GM13977 (cell line): ENCODE results near the gene FBXL22.

Source experiments
- DNase-seq: peaks from one replicate; pipeline ENCODE4 v3.0.0; 2012; ENCODE audit warnings: low spot score
- in situ Hi-C: fragments of 300-500 bp; cut with MboI; formaldehyde crosslinking; loops from one replicate; pipeline ENCODE4 v1.12.0; 2022; ENCODE audit warnings: low sequenced_read_pairs, low pct_unique_long_range_greater_than_20kb, mixed read lengths, inconsistent platforms; ENCODE audit not compliant: unreplicated experiment
- TF ChIP-seq, protein P1 (sequence below): IDR thresholded peaks from 2 replicates; pipeline ENCODE4 v1.5.1; 2012; ENCODE audit warnings: mild to moderate bottlenecking, control low read depth; ENCODE audit not compliant: insufficient read depth; ENCODE audit errors: extremely low read depth, missing control alignments

Gene FBXL22

GRCh38 chr15:63573533-63573932 is 23.7 kb upstream of the FBXL22 start:
- in situ Hi-C loops: no loop called here
- TF ChIP-seq, protein P1, sequence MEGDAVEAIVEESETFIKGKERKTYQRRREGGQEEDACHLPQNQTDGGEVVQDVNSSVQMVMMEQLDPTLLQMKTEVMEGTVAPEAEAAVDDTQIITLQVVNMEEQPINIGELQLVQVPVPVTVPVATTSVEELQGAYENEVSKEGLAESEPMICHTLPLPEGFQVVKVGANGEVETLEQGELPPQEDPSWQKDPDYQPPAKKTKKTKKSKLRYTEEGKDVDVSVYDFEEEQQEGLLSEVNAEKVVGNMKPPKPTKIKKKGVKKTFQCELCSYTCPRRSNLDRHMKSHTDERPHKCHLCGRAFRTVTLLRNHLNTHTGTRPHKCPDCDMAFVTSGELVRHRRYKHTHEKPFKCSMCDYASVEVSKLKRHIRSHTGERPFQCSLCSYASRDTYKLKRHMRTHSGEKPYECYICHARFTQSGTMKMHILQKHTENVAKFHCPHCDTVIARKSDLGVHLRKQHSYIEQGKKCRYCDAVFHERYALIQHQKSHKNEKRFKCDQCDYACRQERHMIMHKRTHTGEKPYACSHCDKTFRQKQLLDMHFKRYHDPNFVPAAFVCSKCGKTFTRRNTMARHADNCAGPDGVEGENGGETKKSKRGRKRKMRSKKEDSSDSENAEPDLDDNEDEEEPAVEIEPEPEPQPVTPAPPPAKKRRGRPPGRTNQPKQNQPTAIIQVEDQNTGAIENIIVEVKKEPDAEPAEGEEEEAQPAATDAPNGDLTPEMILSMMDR: no peak
- no peak for DNase-seq

DNA sequence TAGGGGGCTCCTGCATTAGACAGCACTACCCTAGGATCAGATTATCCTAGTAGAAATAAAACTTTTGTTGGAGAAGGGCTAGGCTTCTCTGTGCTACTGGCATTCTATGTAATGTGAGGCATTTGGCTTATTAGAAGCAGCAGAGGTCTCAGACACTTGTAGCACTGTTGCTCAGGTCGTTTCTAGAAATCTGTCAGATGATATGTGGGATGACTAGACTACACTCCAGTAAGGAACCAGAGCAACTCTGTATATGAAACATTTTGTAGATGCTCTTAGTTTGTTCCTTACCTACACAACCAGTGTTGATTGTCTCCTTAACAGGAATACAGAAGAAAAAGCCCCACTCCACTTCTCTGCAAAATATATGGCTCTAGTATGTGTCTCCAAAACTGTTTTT is 21.9 kb upstream of the FBXL22 start:
- no peak for DNase-seq
- in situ Hi-C loops: no loop called here
- TF ChIP-seq, protein P1: no peak

GRCh38 chr15:63576441-63576840 is 20.7 kb upstream of the FBXL22 start:
- DNase-seq: no peak
- in situ Hi-C loops: no loop called here
- TF ChIP-seq, protein P1: no peak

DNA sequence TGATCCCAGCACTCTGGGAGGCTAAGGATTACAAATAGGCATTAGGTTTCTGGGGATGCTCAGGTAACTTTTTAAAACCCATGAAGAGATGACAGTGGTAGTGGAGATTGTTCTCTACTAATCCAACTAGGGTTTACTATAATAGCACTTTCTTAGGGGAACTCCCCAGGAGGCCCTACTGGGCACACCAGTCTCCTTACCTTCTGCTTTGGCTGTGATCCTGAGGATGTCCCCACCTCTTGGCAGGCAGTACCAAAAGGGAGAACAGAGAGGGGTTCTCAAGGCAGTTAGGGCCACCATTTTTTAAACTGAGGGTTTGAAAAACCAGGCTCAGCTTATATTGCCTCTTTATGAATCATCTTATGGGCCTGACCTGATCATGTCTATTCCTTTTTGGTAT is 15.0 kb upstream of the FBXL22 start:
- in situ Hi-C loops: no loop called here
- DNase-seq: no peak
- TF ChIP-seq, protein P1: no peak

DNA sequence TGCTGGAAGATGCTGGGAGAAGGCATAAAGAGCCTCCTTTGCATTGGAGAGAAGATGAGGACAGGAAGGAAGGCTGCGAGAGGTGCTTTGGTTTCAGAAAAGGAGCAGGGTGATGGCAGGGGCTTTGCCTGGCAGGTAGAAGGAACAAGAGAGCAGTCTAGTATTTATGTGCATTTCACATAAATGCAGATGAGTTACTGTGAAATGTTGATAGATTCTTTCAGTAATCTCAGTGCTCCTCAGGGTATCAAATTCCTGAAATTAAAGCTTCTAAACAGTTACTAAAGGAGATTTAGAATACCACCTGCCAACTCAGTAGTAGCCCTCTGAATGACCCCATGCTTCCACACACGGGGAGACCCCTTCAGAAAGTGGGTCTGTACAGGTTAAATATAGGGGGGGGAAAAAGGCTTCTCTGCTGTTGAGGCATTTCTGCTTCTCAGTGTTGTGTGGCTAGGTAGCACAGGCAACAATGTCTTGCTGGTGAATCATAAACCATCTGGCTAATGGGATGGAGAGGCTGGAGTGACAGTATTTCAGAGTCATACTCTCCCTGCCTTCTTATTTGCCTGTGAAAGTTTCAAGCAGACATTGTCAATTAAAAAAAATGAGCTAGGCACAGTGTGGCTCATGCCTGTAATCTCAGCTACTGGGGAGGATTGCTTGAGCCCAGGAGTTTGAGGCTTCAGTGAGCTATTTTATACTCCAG is 14.3 kb upstream of the FBXL22 start:
- in situ Hi-C loops: no loop called here
- DNase-seq: no peak
- TF ChIP-seq, protein P1: no peak

DNA sequence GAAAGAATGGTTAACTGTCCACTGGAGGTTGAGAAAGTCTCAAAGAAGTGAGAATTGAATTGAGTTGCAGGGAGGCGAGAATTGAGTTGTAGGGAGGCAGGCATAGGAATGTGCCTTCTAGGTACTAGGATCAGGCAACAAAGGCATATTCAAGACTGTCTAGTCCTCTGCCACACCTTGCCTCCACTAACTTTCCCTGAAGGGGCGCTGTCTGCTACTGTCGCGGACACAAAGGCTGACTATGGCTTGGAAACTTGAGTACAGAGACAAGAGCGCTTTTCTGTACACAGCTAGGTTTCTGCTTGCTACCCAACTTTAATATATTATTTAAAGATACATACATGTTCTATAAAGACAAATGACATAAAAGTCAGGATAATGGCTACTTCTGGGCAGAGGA is 10.4 kb upstream of the FBXL22 start:
- no peak for DNase-seq
- TF ChIP-seq, protein P1: no peak
- in situ Hi-C loops: no loop called here

- TF ChIP-seq, protein P1: no peak
- in situ Hi-C loops: no loop called here
Measured at GRCh38 chr15:63587527-63587926, 9.7 kb upstream of the FBXL22 start.

More at GRCh38 chr15:63587527-63587926, 9.7 kb upstream of the FBXL22 start:
- DNase-seq: no peak
